ENCODE measurements around the gene AZIN2.
"Not testable (repeated sequence)": the region's sequence is repeated elsewhere in the genome, so short reads cannot be mapped to it uniquely, and the experiment has no call there.

The AZIN2 gene

GRCh38 chr1:33127001-33127823 is 46.3 kb downstream of the AZIN2 start:
- peak; percentile 98 for DNase-seq (ENCODE audit: low spot score)

- DNase-seq (ENCODE audit: low spot score): no peak
These were observed 47.8 kb downstream of the AZIN2 start for GRCh38 chr1:33128781-33129180.

- DNase-seq (ENCODE audit: low spot score): no peak
These were observed 49.3 kb downstream of the AZIN2 start for GRCh38 chr1:33130297-33130696.

GRCh38 chr1:33131191-33131590 is 50.2 kb downstream of the AZIN2 start:
- no peak for DNase-seq (ENCODE audit: low spot score)

- no peak for DNase-seq (ENCODE audit: low spot score)
These were observed 51.6 kb downstream of the AZIN2 start for GRCh38 chr1:33132549-33132948.

- no peak for DNase-seq (ENCODE audit: low spot score)
These were observed 52.6 kb downstream of the AZIN2 start for GRCh38 chr1:33133478-33134105.

- not testable (repeated sequence) for DNase-seq (ENCODE audit: low spot score)
These were observed 55.1 kb downstream of the AZIN2 start for GRCh38 chr1:33136041-33136440.

GRCh38 chr1:33137800-33138199 is 56.8 kb downstream of the AZIN2 start:
- no peak for DNase-seq (ENCODE audit: low spot score)

- DNase-seq (ENCODE audit: low spot score): no peak
These were observed 59.5 kb downstream of the AZIN2 start for GRCh38 chr1:33140153-33141149.

GRCh38 chr1:33141216-33141615 is 60.3 kb downstream of the AZIN2 start:
- no peak for DNase-seq (ENCODE audit: low spot score)

GRCh38 chr1:33141781-33142180 is 60.8 kb downstream of the AZIN2 start:
- DNase-seq (ENCODE audit: low spot score): no peak

- DNase-seq (ENCODE audit: low spot score): no peak
These were observed 61.6 kb downstream of the AZIN2 start for GRCh38 chr1:33142483-33143064.

- no peak for DNase-seq (ENCODE audit: low spot score)
These were observed 62.2 kb downstream of the AZIN2 start for GRCh38 chr1:33143176-33143575.

- no peak for DNase-seq (ENCODE audit: low spot score)
These were observed 62.7 kb downstream of the AZIN2 start for GRCh38 chr1:33143698-33144097.

GRCh38 chr1:33146003-33146402 is 65.0 kb downstream of the AZIN2 start:
- no peak for DNase-seq (ENCODE audit: low spot score)

- DNase-seq (ENCODE audit: low spot score): no peak
These were observed 66.5 kb downstream of the AZIN2 start for GRCh38 chr1:33147275-33147996.

GRCh38 chr1:33147997-33148314 is 67.0 kb downstream of the AZIN2 start:
- DNase-seq (ENCODE audit: low spot score): no peak

GRCh38 chr1:33148615-33149014 is 67.7 kb downstream of the AZIN2 start:
- DNase-seq (ENCODE audit: low spot score): no peak

- DNase-seq (ENCODE audit: low spot score): no peak
These were observed 68.7 kb downstream of the AZIN2 start for GRCh38 chr1:33149453-33150190.

GRCh38 chr1:33150522-33150921 is 69.6 kb downstream of the AZIN2 start:
- no peak for DNase-seq (ENCODE audit: low spot score)

- DNase-seq (ENCODE audit: low spot score): no peak
These were observed 70.2 kb downstream of the AZIN2 start for GRCh38 chr1:33151116-33151515.
